GM12878 (cell line): ENCODE data around the gene TBC1D10A. TPM values are rescaled to one million over a fixed set of nuclear protein-coding genes. Genes with fewer than 3 reads are reported as not detected.

Experiments
- CBX5 ChIP-seq: sonication (generic); IDR thresholded peaks from 2 replicates; pipeline ENCODE4 v1.6.1; 2016; ENCODE audit warnings: low read depth, moderate library complexity, mild to moderate bottlenecking, inconsistent platforms
- CREB1 ChIP-seq: IDR thresholded peaks from 2 replicates; pipeline ENCODE4 v1.6.1; 2012; ENCODE audit warnings: low read depth, mild to moderate bottlenecking, inconsistent platforms
- DPF2 ChIP-seq: fragments of 450-650 bp; IDR thresholded peaks from 2 replicates; pipeline ENCODE4 v1.6.1; 2017; ENCODE audit warnings: mild to moderate bottlenecking
- EED ChIP-seq: sonication (generic); IDR thresholded peaks from 2 replicates; pipeline ENCODE4 v1.6.1; 2016; ENCODE audit warnings: antibody characterized with exemption, low read depth
- ETV6 ChIP-seq, 2 experiments: fragments of 450-650 bp in 1 of 2; IDR thresholded peaks in 1 of 2; conservative IDR thresholded peaks in 1 of 2; 2 replicates each; pipeline ENCODE4 v1.6.1; 2014; ENCODE audit warnings: antibody characterized with exemption in 1 of 2, borderline replicate concordance in 1 of 2, low read depth in 1 of 2, mild to moderate bottlenecking in 1 of 2, moderate library complexity in 1 of 2
- FOXM1 ChIP-seq: IDR thresholded peaks from 2 replicates; pipeline ENCODE4 v1.6.1; 2012; ENCODE audit warnings: low read depth, mild to moderate bottlenecking, inconsistent platforms, low read length, moderate library complexity
- IRF3 ChIP-seq: fragments of 450-650 bp; IDR thresholded peaks from 2 replicates; pipeline ENCODE4 v1.6.1; 2014; ENCODE audit warnings: mild to moderate bottlenecking
- MLLT1 ChIP-seq: fragments of 450-650 bp; IDR thresholded peaks from 2 replicates; pipeline ENCODE4 v1.6.1; 2016; ENCODE audit warnings: mild to moderate bottlenecking
- MTA2 ChIP-seq: fragments of 450-650 bp; IDR thresholded peaks from 2 replicates; pipeline ENCODE4 v1.6.1; 2016; ENCODE audit warnings: low read depth, mild to moderate bottlenecking, moderate library complexity
- MTA3 ChIP-seq: IDR thresholded peaks from 2 replicates; pipeline ENCODE4 v1.6.1; 2012; ENCODE audit warnings: low read length, inconsistent platforms, borderline replicate concordance
- MYC ChIP-seq: IDR thresholded peaks from 2 replicates; pipeline ENCODE4 v1.6.1; 2011; ENCODE audit warnings: mild to moderate bottlenecking, low read length, moderate library complexity, inconsistent platforms; ENCODE audit not compliant: insufficient read depth, insufficient replicate concordance, insufficient read length, severe bottlenecking
- RBBP5 ChIP-seq: fragments of 200-600 bp; sonication (generic); conservative IDR thresholded peaks from 2 replicates; pipeline ENCODE4 v1.6.1; 2016
- SIX5 ChIP-seq: IDR thresholded peaks from 2 replicates; pipeline ENCODE4 v1.6.1; 2011; ENCODE audit warnings: mild to moderate bottlenecking, low read depth, low read length, moderate library complexity; ENCODE audit not compliant: severe bottlenecking
- SKIL ChIP-seq: fragments of 450-650 bp; IDR thresholded peaks from 2 replicates; pipeline ENCODE4 v1.6.1; 2017; ENCODE audit warnings: mild to moderate bottlenecking, low read depth, inconsistent platforms; ENCODE audit not compliant: poor library complexity, severe bottlenecking
- SPI1 ChIP-seq: IDR thresholded peaks from 2 replicates; pipeline ENCODE4 v1.6.1; 2011; ENCODE audit warnings: low read depth, mild to moderate bottlenecking, low read length, moderate library complexity, borderline replicate concordance; ENCODE audit not compliant: insufficient read depth
- SREBF2 ChIP-seq: IDR thresholded peaks from 2 replicates; pipeline ENCODE4 v1.6.1; 2012; ENCODE audit warnings: mild to moderate bottlenecking, low read length
- STAT1 ChIP-seq: fragments of 450-650 bp; conservative IDR thresholded peaks from 2 replicates; pipeline ENCODE4 v1.6.1; 2014; ENCODE audit warnings: antibody characterized with exemption, mild to moderate bottlenecking
- SUZ12 ChIP-seq: fragments of 200-600 bp; sonication (generic); IDR thresholded peaks from one replicate; pipeline ENCODE4 v1.6.1; 2018; ENCODE audit warnings: antibody characterized with exemption, mild to moderate bottlenecking; ENCODE audit not compliant: unreplicated experiment
- TAF1 ChIP-seq: IDR thresholded peaks from 2 replicates; pipeline ENCODE4 v1.6.1; 2011; ENCODE audit warnings: mild to moderate bottlenecking, low read depth, low read length, borderline replicate concordance
- TARDBP ChIP-seq: IDR thresholded peaks from 2 replicates; pipeline ENCODE4 v1.6.1; 2016; ENCODE audit warnings: borderline replicate concordance
- TCF12 ChIP-seq: IDR thresholded peaks from 2 replicates; pipeline ENCODE4 v1.6.1; 2011; ENCODE audit warnings: low read depth, mild to moderate bottlenecking, low read length
- USF2 ChIP-seq: IDR thresholded peaks from 2 replicates; pipeline ENCODE4 v1.6.1; 2011; ENCODE audit warnings: low read depth, low read length, improper control_type of control experiment, borderline replicate concordance
- ZNF207 ChIP-seq: fragments of 450-650 bp; IDR thresholded peaks from 2 replicates; pipeline ENCODE4 v1.6.1; 2014; ENCODE audit warnings: antibody characterized with exemption, mild to moderate bottlenecking, borderline replicate concordance
- ZNF24 ChIP-seq: fragments of 450-650 bp; IDR thresholded peaks from 2 replicates; pipeline ENCODE4 v1.6.1; 2017; ENCODE audit warnings: antibody characterized with exemption, mild to moderate bottlenecking
- polyA plus RNA-seq, 11 experiments: library from polyadenylated mRNA; depleted of rRNA in 4 of 11; unstranded in 6 of 11; stranded (reverse) in 5 of 11; fragments of >200 nt; fragmentation: Nextera tagmentation in 4 of 11; fragmentation: Illumina TruSeq in 1 of 11; extraction: Ambion mirVana in 4 of 11; extraction: Trizol in 1 of 11; gene quantifications; 1 replicate in 1 of 11; 2 replicates in 10 of 11; pipeline versions ENCODE4 v1.2.1 to v1.2.3, GENCODE V29; 2011 to 2016; ENCODE audit warnings: inconsistent platforms in 2 of 11, missing spikeins in 2 of 11, low read depth in 1 of 11
- total RNA-seq, 4 experiments: library from RNA; depleted of rRNA in 3 of 4; stranded (reverse); fragments of >200 nt in 3 of 4; fragmentation: Illumina TruSeq in 1 of 4; extraction: Trizol in 1 of 4; gene quantifications; 2 replicates each; pipeline versions ENCODE4 v1.2.1 to v1.2.3, GENCODE V29; 2013 to 2021

Gene TBC1D10A
- total and polyA plus RNA-seq, 10 of the 15 experiments (the other 5 are each of a cell fraction or from before 2014, with no cell fraction given): 0.27 to 25.7 (median 15.3) TPM

- TF ChIP-seq SKIL (no peak), CREB1 (peak; percentile 83), DPF2 (peak; percentile 64; the same call in 1 of the 2 replicates), TARDBP (no peak), SUZ12 (no peak), IRF3 (no peak), SIX5 (no peak), RBBP5 (no peak), TAF1 (no peak), MYC (no peak), ZNF24 (no peak), STAT1 (no peak), SREBF2 (no peak), ETV6 (conservative IDR thresholded peaks at IDR 0.05 in 1 of 2, IDR thresholded peaks at IDR 0.05 in 1 of 2; ENCODE audit: borderline replicate concordance in 1 of 2, low read depth in 1 of 2) (peak in 1 of 2 experiments; percentile 47; a peak in 1 of 4 replicates), MTA3 (no peak), MTA2 (peak; percentile 87), EED (peak; percentile 38; the same call in 1 of the 2 replicates), FOXM1 (peak; percentile 62; the same call in 1 of the 2 replicates), ZNF207 (no peak), TCF12 (peak; percentile 100), CBX5 (no peak), MLLT1 (no peak), SPI1 (no peak), USF2 (no peak)
Measured at GRCh38 chr22:30308518-30309230, 18.1 kb downstream of the TBC1D10A start (continued).
